22Rv1 (cell line): ENCODE results near the gene SUPT3H.

Experiments
- ZFX ChIP-seq: fragments of 450-650 bp; IDR thresholded peaks from 2 replicates; pipeline ENCODE4 v1.6.1; 2017; ENCODE audit warnings: antibody characterized with exemption, borderline replicate concordance
- TF ChIP-seq, protein P1 (sequence below): fragments of 450-650 bp; IDR thresholded peaks from 2 replicates; pipeline ENCODE4 v1.5.1; 2017; ENCODE audit warnings: mild to moderate bottlenecking

DNA sequence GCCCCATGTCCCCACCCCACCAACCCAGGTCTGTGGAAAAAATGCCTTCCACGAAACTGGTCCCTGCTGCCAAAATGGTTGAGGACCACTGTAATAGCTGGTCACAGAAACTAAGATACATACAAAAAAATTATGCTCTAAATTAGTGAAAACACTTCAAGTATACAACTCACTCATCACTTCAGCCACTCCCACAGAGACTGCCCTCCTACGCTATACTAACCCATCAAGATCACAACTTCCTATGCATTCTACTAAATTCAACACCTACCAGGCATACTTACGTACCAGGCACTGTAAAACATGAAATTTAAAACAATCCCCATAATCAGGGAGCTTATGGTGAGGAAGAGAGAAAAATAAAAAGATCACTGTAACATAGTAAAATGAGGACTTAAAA, 26.7 kb downstream of the SUPT3H start:
- TF ChIP-seq, protein P1, sequence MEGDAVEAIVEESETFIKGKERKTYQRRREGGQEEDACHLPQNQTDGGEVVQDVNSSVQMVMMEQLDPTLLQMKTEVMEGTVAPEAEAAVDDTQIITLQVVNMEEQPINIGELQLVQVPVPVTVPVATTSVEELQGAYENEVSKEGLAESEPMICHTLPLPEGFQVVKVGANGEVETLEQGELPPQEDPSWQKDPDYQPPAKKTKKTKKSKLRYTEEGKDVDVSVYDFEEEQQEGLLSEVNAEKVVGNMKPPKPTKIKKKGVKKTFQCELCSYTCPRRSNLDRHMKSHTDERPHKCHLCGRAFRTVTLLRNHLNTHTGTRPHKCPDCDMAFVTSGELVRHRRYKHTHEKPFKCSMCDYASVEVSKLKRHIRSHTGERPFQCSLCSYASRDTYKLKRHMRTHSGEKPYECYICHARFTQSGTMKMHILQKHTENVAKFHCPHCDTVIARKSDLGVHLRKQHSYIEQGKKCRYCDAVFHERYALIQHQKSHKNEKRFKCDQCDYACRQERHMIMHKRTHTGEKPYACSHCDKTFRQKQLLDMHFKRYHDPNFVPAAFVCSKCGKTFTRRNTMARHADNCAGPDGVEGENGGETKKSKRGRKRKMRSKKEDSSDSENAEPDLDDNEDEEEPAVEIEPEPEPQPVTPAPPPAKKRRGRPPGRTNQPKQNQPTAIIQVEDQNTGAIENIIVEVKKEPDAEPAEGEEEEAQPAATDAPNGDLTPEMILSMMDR = no peak
- no peak for TF ChIP-seq ZFX
